GM10266 (cell line): ENCODE data around the gene CACNA1F.

Experiments
- DNase-seq: peaks from one replicate; pipeline ENCODE4 v3.0.0; 2012; ENCODE audit errors: extremely low spot score
- CTCF ChIP-seq: IDR thresholded peaks from 2 replicates; pipeline ENCODE4 v1.5.1; 2012; ENCODE audit warnings: mild to moderate bottlenecking, low read depth; ENCODE audit not compliant: control insufficient read depth, insufficient read depth; ENCODE audit errors: missing control alignments

Gene CACNA1F

GRCh38 chrX:49272421-49272820 is 39.3 kb upstream of the CACNA1F start:
- no peak for TF ChIP-seq CTCF
- DNase-seq, result no peak

GRCh38 chrX:49271341-49271740 is 38.2 kb upstream of the CACNA1F start:
- no peak for DNase-seq
- TF ChIP-seq CTCF, result no peak

GRCh38 chrX:49270249-49270921 is 37.2 kb upstream of the CACNA1F start:
- DNase-seq, result no peak
- TF ChIP-seq CTCF, result no peak

- no peak for TF ChIP-seq CTCF
- peak; percentile 53 for DNase-seq
Observed at GRCh38 chrX:49269767-49270248, 36.7 kb upstream of the CACNA1F start, which contains the start of gene PPP1R3F. TSS of gene PPP1R3F (plus strand) at chrX:49269793. CDS start at chrX:49269870, 77 bp downstream.

GRCh38 chrX:49269010-49269766 is 36.0 kb upstream of the CACNA1F start:
- no peak for TF ChIP-seq CTCF

GRCh38 chrX:49268702-49269009 is 35.5 kb upstream of the CACNA1F start:
- no peak for DNase-seq
- no peak for TF ChIP-seq CTCF

More at GRCh38 chrX:49269010-49269766, 36.0 kb upstream of the CACNA1F start:
- DNase-seq, result peak; percentile 93

- no peak for DNase-seq
- TF ChIP-seq CTCF, result no peak
Observed at GRCh38 chrX:49266523-49267445, 33.6 kb upstream of the CACNA1F start.
